Neural progenitor cell (in vitro differentiated cells): ENCODE results near the gene TLE1.

Experiments used
- EZH2 ChIP-seq: fragments of 200-600 bp; sonication (generic); IDR thresholded peaks from 2 replicates; pipeline ENCODE4 v1.6.1; 2017; ENCODE audit warnings: antibody characterized with exemption, mild to moderate bottlenecking, moderate library complexity
- TF ChIP-seq, protein P1 (sequence below): fragments of 200-600 bp; sonication (generic); IDR thresholded peaks from 2 replicates; pipeline ENCODE4 v1.5.1; 2017; ENCODE audit warnings: antibody characterized with exemption, mild to moderate bottlenecking

DNA sequence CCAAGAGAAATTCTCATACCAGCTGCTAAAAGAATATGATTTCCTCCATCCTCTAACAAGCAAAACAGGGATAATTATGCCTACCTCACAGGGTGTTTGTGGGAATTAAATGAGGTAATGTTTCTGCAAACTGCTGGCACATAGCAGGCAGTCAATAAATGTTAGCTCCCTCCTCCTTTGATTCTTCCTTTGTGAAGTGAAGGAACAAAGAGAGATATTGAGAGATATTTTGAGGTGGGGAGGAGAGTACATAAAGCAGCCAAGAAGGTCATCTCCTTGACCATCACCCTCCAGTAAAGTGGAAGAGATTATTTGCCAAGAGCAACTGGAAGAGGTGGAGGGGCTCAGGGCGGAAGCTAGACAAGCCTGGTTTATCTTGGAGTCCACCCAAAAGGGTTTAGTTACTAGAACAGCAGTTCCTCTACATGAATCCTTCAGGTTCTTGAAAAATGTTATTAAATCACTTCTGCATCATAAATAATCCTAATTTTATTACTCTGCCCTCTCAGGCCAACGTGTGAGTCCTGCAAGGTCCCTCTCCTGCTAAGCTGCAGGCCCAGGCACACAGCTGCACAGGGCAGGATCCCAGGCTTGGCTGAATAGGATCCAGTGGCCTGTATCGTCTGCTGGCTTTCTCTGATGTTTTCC is 35.0 kb upstream of the TLE1 start:
- TF ChIP-seq, protein P1, sequence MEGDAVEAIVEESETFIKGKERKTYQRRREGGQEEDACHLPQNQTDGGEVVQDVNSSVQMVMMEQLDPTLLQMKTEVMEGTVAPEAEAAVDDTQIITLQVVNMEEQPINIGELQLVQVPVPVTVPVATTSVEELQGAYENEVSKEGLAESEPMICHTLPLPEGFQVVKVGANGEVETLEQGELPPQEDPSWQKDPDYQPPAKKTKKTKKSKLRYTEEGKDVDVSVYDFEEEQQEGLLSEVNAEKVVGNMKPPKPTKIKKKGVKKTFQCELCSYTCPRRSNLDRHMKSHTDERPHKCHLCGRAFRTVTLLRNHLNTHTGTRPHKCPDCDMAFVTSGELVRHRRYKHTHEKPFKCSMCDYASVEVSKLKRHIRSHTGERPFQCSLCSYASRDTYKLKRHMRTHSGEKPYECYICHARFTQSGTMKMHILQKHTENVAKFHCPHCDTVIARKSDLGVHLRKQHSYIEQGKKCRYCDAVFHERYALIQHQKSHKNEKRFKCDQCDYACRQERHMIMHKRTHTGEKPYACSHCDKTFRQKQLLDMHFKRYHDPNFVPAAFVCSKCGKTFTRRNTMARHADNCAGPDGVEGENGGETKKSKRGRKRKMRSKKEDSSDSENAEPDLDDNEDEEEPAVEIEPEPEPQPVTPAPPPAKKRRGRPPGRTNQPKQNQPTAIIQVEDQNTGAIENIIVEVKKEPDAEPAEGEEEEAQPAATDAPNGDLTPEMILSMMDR: no peak
- no peak for TF ChIP-seq EZH2
